Fibroblast of skin of left quadriceps (primary cell): ENCODE measurements around the gene MTOR.
"Not testable (repeated sequence)": the region's sequence is repeated elsewhere in the genome, so short reads cannot be mapped to it uniquely, and the experiment has no call there.

Experiments used
- DNase-seq, 2 experiments: peaks; one replicate each; pipeline ENCODE4 v3.0.0-alpha.2; 2013; ENCODE audit warnings: low read depth in 2 of 2

The MTOR gene

GRCh38 chr1:11280719-11281376 lies 18.5 kb upstream of the MTOR start:
- DNase-seq = no peak

GRCh38 chr1:11279630-11280029 lies 17.3 kb upstream of the MTOR start:
- DNase-seq = no peak

- no peak for DNase-seq
Measured at GRCh38 chr1:11279152-11279551, 16.8 kb upstream of the MTOR start.

DNA sequence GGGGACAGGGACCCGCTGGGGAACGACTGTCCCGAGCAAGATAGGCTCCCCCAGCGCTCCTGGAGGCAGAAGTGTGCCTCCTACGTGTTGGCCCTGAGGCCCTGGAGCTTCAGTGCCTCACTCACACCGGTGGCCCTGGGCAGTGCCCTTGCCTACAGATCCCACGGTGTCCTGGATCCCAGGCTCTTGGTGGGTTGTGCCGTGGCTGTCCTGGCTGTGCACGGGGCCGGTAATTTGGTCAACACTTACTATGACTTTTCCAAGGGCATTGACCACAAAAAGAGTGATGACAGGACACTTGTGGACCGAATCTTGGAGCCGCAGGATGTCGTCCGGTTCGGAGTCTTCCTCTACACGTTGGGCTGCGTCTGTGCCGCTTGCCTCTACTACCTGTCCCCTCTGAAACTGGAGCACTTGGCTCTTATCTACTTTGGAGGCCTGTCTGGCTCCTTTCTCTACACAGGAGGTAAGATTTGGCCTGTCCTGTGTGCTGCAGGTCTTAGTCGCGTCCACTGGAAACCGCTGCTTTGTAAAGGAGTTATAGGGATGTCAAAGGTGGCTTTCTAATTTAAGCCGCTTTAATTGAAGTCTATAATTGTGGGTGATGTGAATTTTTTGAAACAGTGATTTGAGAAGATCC lies 11.4 kb upstream of the MTOR start:
- DNase-seq = no peak

DNA sequence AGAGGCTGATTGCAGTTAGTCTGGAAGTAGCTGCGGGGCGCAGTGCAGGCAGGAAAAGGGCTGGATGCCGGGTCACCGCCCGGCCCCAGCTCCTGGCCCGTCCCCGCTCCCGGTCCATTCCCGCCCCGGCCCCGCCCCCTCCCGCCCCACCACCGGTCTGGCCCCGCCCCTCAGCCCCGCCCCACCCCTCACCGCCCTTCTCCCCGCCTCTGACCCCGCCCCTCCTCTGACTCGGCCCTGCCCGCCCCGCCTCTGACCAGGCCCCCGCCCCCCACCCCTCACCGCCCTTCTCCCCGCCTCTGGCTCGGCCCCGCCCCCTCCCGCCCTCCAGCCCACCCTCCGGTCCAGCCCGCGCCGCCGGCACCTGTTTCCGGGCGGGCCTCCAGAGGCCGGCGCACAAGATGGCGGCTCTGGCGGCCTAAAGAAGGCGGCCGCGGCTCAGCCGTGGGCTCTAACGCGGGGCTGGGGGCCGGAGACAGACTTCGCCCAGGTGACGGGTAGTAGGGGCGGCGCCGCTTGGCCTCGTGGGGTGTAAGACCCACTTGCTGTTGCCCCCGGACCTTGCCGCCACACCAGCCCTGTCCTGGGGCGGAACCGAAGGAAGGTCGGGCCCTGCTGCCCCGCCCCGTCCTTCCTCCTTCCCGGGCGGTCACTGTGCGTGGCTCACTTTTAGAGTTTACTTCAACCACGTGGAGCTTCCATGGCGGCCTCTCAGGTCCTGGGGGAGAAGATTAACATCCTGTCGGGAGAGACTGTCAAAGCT lies 10.7 kb upstream of the MTOR start, which contains the start of gene UBIAD1:
UBIAD1 (plus strand) TSS at position 367 of the 763 bp plus-strand sequence; CDS start at position 701, 334 bp downstream.
- DNase-seq = peak; percentile 73 to 74

DNA sequence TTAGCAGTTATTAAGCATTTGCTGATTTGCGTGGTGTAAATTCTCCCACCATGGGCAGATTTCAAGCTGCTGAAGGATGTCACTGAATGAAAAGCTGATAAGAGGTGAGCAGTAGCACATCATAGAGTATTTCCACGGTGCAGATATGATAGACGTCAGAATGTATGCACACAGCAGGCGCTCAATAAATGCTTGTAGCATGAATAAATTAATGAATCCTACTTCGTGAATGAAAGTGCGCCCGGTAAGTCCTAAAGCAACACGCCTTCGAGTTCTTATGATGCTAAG lies 10.1 kb upstream of the MTOR start:
- DNase-seq = no peak

- not testable (repeated sequence) for DNase-seq
Measured at GRCh38 chr1:11267350-11268337, 5.3 kb upstream of the MTOR start.

DNA sequence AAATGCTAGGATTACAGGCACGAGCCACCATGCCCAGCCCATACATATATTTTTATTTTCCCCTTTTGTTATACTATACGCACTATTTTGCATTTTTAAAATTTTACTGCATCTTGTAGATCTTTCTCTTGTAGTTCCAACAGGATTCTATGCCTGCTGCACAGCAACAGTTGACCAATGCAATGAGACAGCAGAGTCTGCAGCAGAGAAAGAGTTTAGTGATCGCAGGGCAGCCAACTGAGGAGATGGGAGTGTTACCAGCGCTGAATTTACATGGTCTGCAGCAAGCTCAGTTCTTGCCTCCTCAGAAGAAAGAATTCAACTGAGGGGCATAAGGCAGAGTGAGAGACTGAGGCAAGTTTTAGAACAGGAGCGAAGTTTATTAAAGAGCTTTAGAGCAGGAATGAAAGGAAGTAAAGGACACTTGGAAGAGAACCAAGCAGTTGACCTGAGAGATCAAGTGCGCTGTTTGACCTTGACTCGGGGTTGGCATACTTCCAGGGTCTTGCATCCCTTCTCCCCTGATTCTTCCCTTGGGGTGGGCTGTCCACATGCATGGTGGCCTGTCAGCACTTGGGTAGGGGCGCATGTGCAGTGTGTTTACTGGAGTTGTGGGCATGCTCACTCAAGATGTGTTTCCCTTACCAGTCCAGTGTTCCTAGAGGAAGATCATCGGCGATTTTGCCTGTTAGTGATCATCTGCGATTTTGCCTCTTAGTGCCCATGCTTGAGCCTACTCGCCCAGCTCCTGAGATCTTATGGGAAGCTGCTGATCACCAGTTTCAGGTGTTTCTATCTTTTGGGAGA lies 4.1 kb upstream of the MTOR start:
- DNase-seq = no peak

GRCh38 chr1:11256299-11256698 lies 6.1 kb downstream of the MTOR start:
- no peak for DNase-seq

DNA sequence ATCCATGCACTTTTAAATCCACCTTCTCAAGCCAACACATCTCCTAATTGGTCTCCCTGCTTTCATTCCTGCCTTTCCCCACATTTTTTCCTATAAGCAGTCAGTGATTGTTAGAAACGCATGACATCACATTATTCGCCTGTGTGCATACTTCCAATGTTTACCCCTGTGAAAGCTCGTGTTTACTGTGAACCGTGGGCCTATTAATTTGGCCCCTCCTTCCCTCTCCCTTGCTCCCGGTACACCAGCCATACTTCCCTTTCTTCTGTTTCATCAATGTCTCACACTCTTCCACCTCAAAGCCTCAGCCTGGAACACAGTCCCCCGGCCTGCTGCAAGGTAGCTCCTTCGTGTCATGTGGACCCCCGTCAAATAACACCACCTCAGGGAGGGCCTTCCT lies 9.1 kb downstream of the MTOR start:
- DNase-seq = no peak

DNA sequence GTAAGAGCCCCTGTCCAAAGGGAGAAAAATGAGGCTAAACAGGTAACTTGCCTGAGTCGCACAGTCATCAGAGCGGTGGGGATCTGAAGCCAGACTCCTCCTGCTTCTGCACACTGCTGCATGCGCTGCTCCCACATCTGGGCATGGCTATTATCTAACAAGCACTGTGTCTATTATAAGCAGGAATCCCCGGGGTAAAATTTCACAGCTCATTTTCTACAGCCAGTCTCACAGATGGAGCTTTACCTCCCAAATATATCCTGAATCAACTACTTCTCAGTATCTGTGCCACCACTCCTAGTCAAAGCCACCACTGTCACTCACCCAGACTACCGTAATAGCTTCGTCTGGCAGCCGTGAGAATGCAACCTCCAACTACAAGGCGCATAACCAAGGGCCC lies 9.8 kb downstream of the MTOR start:
- no peak for DNase-seq

GRCh38 chr1:11248169-11248568 lies 14.2 kb downstream of the MTOR start:
- DNase-seq = no peak

GRCh38 chr1:11245904-11246719 lies 16.2 kb downstream of the MTOR start:
- DNase-seq = no peak

DNA sequence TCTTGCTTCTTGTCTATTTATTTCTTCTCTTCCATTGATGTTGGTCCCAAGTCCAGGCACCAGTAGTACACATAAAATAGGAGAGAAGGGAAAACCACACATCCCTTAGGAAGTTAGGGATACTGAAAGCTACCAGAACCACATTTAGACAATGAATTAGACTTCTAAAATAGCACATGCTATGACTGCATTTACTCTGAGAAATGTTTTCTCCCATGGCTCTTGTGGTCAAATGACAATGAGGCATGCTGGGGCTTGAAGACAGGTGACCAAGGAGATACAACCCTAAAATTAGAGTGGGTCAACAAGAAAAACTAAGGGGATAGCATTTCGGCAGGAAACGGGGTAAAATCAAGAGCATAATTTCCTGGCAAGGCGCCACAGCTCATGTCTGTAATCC lies 17.1 kb downstream of the MTOR start:
- no peak for DNase-seq

- no peak for DNase-seq
Measured at GRCh38 chr1:11238311-11238710, 24.0 kb downstream of the MTOR start.

- DNase-seq = no peak
Measured at GRCh38 chr1:11237356-11237755, 25.0 kb downstream of the MTOR start.

GRCh38 chr1:11233208-11233607 lies 29.1 kb downstream of the MTOR start:
- no peak for DNase-seq

- DNase-seq = no peak
Measured at GRCh38 chr1:11229203-11229602, 33.1 kb downstream of the MTOR start.

GRCh38 chr1:11227106-11228077 lies 35.0 kb downstream of the MTOR start:
- DNase-seq = no peak
